Measurements from ENCODE around the gene MCHR1. TPM values are rescaled to one million over a fixed set of nuclear protein-coding genes. Genes with fewer than 3 reads are reported as not detected.

Gene MCHR1
- total RNA-seq, 3 donors from 2014 or later: not detected

GRCh38 chr22:40685406-40685805, 6.1 kb downstream of the MCHR1 start:
- no peak for DNase-seq (ENCODE audit: low spot score in 2 of 2)
- H3K27ac ChIP-seq: no peak overlapping the region
- no peak overlapping the region for H3K4me3 ChIP-seq
- no peaks in the 10 kb centered on the region for H3K4me1 ChIP-seq
- no peaks in the 10 kb centered on the region for H3K9me3 ChIP-seq
- TF ChIP-seq POLR2A (IDR thresholded peaks at IDR 0.05) (no peak), CTCF (IDR thresholded peaks at IDR 0.05) (no peak), POLR2AphosphoS5 (IDR thresholded peaks at IDR 0.05) (no peak)
- no peaks in the 10 kb centered on the region for H3K36me3 ChIP-seq
- intact Hi-C loops (cut with DNase I; ENCODE audit: low total_unique reads): no loop called here
- no peaks in the 10 kb centered on the region for H3K27me3 ChIP-seq

GRCh38 chr22:40687706-40688105, 8.4 kb downstream of the MCHR1 start:
- no peak for TF ChIP-seq CTCF (IDR thresholded peaks at IDR 0.05)
- TF ChIP-seq POLR2AphosphoS5 (IDR thresholded peaks at IDR 0.05): no peak
- no peak for TF ChIP-seq POLR2A (IDR thresholded peaks at IDR 0.05)
- H3K4me3 ChIP-seq: no peak overlapping the region
- no peak overlapping the region for H3K27ac ChIP-seq
- intact Hi-C loops (cut with DNase I; ENCODE audit: low total_unique reads): no loop called here
- no peaks in the 10 kb centered on the region for H3K4me1 ChIP-seq
- H3K36me3 ChIP-seq: no peaks in the 10 kb centered on the region
- H3K9me3 ChIP-seq: no peaks in the 10 kb centered on the region
- H3K27me3 ChIP-seq: no peaks in the 10 kb centered on the region
- no peak for DNase-seq (ENCODE audit: low spot score in 2 of 2)

- no peak for DNase-seq (ENCODE audit: low spot score in 2 of 2)
- TF ChIP-seq CTCF (IDR thresholded peaks at IDR 0.05) (no peak), POLR2AphosphoS5 (IDR thresholded peaks at IDR 0.05) (no peak), POLR2A (IDR thresholded peaks at IDR 0.05) (no peak)
- Histone ChIP-seq H3K9me3 (no peaks in the 10 kb centered on the region), H3K4me1 (no peaks in the 10 kb centered on the region), H3K27ac (no peak overlapping the region), H3K27me3 (no peaks in the 10 kb centered on the region), H3K4me3 (no peak overlapping the region), H3K36me3 (no peaks in the 10 kb centered on the region)
- intact Hi-C loops (cut with DNase I; ENCODE audit: low total_unique reads): no loop called here
These were observed 11.1 kb downstream of the MCHR1 start for GRCh38 chr22:40690370-40690769.

DNA sequence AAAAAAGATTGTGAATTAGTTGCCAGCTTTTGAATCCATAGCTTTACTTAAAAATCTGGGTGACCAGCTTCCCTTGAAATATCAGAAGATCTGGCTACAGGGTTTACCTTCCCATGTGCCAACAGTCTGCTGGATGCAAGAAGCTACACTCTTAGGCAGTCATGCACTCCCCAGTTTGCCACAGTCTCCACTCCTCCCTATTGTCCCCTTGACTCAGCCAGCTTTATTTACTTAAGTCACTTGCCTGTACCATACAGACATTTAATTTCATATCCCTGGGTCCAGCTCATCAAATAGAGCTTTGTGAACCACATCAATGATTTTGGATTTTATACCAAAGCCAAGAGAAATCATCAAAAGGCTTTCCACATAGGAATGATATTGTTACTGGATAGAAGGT, 12.2 kb downstream of the MCHR1 start:
- Histone ChIP-seq H3K36me3 (no peaks in the 10 kb centered on the region), H3K4me3 (no peak overlapping the region), H3K9me3 (no peaks in the 10 kb centered on the region), H3K27ac (no peak overlapping the region), H3K27me3 (no peaks in the 10 kb centered on the region), H3K4me1 (no peaks in the 10 kb centered on the region)
- no peak for DNase-seq (ENCODE audit: low spot score in 2 of 2)
- intact Hi-C loops (cut with DNase I; ENCODE audit: low total_unique reads): no loop called here
- no peak for TF ChIP-seq CTCF (IDR thresholded peaks at IDR 0.05)
- TF ChIP-seq POLR2AphosphoS5 (IDR thresholded peaks at IDR 0.05): no peak
- no peak for TF ChIP-seq POLR2A (IDR thresholded peaks at IDR 0.05)

DNA sequence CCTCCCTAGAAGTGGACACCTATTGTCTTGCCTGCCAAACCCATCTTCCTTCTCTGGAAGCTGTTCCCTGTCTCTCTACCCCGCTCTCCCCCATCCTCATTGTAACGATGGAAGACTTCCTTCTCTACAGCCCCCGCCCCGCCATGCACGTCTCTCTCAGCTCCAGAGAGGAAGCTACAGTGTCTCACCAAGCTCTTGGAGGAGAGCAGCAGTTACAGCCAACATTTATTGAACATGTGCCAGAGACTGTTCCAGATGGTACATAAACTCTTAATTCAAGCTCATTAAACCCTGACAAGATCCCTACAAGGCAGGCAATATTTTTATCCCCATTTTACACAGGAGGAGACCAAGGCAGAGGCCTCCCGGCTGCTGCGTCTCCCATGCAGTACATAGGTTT, 15.1 kb downstream of the MCHR1 start:
- TF ChIP-seq CTCF (IDR thresholded peaks at IDR 0.05) (no peak), POLR2AphosphoS5 (IDR thresholded peaks at IDR 0.05) (no peak), POLR2A (IDR thresholded peaks at IDR 0.05) (no peak)
- intact Hi-C loops (cut with DNase I; ENCODE audit: low total_unique reads): no loop called here
- Histone ChIP-seq H3K4me1 (no peaks in the 10 kb centered on the region), H3K27ac (no peak overlapping the region), H3K27me3 (no peaks in the 10 kb centered on the region), H3K4me3 (no peak overlapping the region), H3K9me3 (no peaks in the 10 kb centered on the region), H3K36me3 (no peaks in the 10 kb centered on the region)
- no peak for DNase-seq (ENCODE audit: low spot score in 2 of 2)
